ENCODE measurements around the gene UBE3C.
A peak's percentile ranks its signal among the peaks of the same experiment; 100 is the strongest.
"Not testable (repeated sequence)": the region's sequence is repeated elsewhere in the genome, so short reads cannot be mapped to it uniquely, and the experiment has no call there.

UBE3C gene

DNA sequence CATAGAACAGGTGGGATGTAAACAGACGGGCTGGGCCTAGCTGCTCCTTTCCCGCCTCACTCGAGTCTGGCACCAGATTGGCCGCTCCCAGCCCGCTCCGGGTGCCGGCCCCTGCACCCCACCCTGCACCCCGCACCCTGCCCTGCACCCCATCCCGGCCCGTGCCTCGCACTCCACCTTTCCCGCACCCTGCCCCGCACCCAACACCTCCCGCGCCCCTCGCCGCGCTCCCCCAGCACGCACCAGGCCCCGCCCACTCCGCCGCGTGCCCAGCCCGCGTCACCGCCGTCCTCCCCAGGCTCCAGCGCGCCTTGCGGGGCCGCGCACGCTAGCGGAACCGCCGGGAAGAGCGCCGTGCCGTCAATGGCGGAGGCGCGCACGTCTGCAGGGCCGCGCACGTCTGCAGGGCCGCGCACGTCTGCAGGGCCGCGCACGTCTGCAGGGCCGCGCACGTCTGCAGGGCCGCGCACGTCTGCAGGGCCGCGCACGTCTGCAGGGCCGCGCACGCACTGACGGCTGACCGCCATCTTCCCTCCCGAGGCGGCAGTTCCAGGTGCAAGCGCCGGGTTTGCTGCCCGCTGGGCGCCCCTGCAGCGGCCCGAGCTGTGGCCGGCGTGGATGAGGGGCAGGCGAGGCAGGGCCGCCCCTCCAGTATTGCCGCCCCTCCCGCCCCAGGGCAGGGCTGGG is at the start of gene UBE3C:
Gene UBE3C (plus strand): TSS at position 503 of the 687 bp plus-strand sequence. CDS start 347 bp downstream, outside the sequence.
- DNase-seq, result peak; percentile 85

DNA sequence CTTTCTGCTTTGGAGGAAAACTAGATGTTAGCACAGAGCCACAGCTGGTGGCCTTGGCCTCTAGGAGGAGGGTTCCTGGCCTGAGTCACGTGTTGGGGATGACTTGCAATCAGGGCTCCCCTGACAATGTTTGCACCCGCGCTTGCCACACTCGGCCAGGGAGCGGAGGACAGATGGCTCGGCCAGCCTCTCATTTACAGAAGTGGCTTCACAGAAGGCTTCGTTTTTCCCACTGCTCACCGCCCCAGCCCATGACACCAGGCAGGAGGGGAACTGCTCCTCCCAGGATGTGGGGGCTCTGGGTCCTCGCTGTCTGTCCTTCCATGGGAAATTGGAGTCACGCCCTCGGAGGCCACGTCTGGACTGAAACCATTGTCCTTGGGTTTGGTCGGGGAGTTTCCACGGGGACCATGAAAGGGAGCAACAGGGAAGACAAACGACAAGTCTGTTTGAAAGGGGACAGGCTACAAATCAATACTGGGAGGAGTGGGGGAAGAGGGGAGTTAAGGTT is 49.6 kb upstream of the UBE3C start:
- DNase-seq, result no peak

DNA sequence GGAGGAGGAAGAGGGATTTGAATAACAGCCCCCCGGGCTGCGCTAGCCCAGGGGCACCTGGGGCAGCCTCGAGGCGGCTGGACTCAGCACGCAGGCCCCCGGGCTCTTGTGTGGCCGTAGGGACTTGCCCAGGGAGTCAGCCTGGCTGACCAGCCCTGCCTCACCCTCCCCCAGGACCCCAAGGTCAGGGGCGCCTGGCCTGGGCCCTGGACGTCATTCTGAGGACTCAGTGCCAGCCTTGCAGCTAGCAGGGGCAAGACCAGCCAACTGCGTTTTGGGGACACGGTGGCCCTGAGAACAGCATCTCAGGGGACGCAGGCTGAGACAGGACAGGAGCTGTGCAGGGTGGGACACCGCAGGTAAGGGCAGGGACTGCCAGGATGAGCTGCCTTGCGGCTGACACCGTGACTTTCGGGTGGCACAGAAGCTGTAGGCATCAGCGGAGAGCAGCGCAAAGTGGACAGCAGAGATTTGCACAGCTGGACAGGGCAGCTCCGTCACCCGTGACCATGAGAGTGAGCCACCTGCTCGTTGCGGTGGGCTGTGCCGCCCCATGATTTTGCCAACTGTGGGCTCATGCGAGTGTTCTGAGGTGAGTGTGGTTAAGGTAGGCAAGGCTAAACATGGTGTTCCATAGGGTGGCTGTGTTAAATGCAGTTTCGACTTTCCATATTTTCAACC is 48.1 kb upstream of the UBE3C start:
- no peak for DNase-seq

DNA sequence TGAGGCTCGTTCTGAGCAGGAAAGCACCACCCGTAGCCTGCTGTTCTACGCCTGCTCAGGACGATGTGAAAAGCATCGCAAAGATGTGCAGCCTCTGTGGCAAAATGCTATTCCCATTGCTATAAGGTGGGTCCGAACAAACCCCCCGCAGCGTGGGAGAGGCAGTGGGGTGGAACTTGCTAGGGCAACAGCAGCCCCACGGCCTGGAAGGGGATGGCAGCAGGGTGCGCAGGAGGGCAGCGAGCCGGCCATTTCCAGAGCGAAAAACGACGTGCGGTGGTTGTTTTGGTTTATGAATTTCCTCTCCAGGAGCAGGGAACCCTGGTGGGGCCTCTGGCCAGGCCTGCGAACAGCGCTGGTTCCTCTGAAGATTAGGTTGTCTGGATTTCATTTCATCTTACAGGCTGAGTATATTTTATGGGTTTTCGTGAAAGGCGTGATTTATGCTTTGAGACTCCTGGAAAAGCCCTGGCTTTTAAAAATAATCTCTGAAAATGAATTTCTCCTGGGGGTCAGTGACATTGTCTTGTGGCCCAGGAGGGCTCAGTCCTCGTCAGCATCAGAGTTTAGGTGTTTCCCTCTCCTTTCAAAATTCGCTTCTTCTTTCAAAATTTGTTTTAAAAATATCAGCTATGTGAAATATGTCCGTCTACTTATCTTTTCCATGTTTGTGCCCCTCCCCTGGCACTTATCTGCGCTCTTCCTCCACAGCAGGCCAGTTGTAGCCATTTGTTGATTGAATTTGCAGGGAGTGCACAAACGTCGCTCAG is 42.3 kb upstream of the UBE3C start:
- DNase-seq, result no peak

DNA sequence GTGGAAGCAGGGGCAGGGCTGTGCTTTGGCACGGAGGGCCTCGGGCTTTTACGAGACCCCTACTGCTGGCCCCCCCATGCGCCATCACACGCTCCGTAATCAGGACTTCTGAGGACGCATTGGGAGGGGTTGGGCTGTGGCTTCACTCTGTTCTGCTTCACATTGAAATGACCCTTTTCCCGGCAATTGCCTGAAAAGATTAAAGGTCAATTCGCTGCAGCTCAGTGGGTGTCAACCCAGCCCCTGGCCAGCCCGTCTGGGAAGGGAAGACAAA is 41.7 kb upstream of the UBE3C start:
- no peak for DNase-seq

DNA sequence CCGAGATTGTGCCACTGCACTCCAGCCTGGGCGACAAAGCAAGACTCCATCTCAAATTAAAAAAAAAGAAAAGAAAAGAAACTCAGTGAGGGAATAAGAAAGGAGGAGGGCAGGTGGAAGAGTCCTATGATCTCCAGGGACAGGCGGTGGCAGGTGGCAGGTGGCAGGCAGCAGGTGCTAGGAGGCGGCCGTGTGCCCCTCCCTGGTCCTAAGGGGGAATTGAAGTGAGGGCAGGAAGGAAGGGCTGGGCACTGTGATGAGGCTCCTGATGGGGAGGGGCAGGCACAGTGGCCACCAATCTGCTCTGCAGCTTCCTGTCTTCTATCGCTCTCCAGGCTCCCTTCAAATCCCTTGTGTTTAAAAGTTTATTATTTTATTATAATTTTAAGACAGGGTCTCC is 41.2 kb upstream of the UBE3C start:
- DNase-seq, result no peak

DNA sequence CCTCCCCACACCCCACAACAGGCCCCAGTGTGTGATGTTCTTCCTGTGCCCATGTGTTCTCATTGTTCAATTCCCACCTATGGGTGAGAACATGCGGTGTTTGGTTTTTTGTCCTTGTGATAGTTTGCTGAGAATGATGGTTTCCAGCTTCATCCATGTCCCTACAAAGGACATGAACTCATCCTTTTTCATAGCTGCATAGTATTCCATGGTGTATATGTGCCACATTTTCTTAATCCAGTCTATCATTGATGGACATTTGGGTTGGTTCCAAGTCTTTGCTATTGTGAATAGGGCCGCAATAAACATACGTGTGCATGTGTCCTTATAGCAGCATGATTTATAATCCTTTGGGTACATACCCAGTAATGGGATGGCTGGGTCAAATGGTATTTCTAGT is 38.7 kb upstream of the UBE3C start:
- DNase-seq, result not testable (repeated sequence)

DNA sequence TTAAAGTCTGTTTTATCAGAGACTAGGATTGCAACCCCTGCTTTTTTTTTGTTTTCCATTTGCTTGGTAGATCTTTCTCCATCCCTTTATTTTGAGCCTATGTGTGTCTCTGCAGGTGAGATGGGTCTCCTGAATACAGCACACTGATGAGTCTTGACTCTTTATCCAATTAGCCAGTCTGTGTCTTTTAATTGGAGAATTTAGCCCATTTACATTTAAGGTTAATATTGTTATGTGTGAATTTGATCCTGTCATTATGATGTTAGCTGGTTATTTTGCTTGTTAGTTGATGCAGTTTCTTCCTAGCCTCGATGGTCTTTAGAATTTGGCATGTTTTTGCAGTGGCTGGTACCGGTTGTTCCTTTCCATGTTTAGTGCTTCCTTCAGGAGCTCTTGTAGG is 35.1 kb upstream of the UBE3C start:
- not testable (repeated sequence) for DNase-seq

DNA sequence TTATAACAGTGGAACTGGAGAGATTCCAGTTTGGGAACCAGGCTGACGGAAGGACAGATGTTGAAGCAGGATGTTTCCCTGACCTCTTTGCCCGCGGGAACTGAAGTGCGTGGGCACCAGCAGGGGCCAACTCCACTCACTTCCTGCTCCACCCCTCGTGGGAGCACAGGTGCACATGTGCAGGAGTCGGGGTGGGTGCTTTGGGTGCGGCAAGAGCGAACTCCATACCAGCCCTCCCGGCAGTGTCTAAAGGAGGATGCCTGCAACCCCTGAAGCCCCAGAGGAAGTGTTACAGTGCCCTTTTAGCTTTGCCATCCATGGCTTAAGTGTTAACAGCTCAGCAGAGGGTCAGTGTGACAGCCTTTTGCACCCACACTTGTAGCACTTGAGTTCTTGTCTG is 27.4 kb upstream of the UBE3C start:
- no peak for DNase-seq

DNA sequence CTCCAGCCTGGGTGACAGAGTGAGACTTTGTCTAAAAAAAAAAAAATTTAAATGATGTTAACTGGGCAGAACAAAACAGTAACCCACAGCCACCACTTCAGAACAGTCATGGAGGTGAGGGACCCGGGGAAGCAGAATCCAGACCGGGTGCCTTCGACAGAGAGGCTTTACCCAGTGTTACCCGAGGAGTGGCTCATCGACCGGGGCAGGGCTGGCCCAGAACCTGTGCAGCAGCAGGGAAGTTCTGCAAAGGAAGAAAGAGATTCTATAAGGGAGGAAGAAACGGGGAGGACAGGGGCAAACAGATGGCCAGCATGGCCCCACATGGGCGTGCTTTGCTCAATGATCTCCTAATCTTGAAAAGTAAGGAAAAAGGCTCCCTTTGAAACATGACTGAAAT is 26.0 kb upstream of the UBE3C start:
- DNase-seq, result no peak

DNA sequence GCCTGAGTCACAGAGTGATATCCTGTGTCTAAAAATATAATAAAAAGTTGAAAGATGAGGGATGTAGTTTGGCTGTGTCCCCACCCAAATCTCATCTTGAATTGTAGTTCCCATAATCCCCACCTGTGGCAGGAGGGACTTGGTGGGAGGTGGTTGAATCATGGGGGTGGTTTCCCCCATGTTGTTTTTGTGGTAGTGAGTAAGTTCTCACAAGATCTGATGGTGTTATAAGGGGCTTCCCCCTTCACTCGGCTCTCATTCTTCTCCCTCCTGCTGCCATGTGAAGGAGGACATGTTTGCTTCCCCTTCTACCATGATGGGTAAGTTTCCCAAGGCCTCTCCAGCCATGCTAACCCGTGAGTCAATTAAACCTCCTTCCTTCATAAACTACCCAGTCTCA is 25.1 kb upstream of the UBE3C start:
- DNase-seq, result no peak

DNA sequence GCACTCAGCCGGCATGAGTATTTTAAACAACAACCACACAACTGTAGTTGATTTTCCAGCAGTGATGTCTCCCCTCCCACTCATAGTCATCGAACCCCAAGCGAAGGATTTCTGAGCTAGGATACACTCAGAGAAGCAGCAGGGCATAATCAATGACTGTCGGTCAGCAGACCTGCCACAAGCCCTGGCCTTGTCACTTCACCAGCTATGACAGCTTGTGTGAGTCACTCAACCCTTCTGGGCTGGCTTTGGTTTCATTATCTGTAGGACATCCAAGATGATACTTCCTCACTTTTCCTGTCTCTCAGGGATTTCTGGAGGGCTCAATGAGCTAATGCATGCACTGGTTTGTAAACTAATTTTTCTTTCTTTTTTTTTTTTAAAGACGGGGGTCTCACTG is 22.0 kb upstream of the UBE3C start:
- no peak for DNase-seq

DNA sequence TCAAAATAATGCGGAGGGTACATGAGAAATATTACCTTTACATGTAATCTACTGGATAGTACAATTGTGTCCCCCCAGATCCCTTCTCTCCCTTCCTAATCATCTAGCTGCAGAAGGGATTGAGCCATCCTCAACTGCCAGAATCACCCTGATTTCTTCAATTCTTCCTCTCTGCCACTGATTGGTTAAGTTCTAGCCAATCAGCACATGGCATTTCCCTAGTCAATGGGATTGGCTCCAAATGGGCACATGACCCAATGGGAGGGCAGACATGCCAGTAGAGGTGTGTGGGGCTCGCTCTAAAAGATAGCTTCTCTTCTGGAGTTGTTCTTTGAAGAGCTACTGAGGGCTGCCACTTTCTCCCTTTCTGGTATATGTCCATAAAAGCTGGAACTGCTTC is 20.9 kb upstream of the UBE3C start:
- no peak for DNase-seq

DNA sequence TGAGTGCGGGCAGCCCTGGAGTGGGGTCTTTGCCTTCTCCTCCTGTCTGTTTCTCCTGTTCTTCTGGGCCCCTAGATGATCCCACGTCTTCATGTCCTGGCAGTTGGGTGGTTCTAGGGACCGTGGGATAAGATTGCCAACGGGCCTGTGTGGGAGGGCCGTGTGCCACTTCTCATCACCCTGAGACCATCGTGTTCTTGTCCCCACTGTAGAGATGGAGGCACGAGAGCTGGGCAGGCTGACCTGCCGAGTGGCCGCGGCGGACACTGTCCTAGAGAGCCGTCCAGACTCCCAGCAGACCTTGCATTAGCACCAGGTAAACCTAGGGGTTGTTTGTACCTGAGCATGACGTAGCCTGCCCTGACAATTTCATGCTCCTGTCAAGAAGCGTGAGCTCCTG is 18.5 kb upstream of the UBE3C start:
- DNase-seq, result no peak

DNA sequence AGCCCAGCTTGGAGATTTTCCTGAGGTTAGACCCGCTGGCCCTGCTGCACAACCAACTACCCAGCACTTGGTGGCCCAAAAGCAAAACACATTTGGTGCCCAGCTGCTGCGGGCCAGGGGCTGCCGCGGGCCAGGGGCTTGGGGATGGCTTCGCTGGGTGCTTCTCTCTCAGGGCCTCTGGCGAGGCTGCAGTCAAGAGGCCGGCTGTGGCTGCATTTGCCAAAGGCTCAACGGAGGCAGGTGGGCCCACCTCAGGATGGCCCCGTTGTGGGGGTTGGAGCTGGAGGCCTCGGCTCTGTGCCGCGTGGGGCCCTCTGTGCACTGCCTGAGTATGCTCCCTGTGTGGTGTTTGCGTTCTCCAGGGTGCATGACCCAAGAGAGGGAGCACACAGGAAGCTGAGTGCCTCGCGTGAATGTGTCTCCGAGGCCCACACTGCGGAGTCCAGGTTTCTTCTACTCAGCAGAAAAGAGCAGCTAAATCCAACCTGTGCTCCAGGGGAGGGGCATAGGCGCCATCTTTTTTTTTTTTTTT is 17.5 kb upstream of the UBE3C start:
- no peak for DNase-seq

DNA sequence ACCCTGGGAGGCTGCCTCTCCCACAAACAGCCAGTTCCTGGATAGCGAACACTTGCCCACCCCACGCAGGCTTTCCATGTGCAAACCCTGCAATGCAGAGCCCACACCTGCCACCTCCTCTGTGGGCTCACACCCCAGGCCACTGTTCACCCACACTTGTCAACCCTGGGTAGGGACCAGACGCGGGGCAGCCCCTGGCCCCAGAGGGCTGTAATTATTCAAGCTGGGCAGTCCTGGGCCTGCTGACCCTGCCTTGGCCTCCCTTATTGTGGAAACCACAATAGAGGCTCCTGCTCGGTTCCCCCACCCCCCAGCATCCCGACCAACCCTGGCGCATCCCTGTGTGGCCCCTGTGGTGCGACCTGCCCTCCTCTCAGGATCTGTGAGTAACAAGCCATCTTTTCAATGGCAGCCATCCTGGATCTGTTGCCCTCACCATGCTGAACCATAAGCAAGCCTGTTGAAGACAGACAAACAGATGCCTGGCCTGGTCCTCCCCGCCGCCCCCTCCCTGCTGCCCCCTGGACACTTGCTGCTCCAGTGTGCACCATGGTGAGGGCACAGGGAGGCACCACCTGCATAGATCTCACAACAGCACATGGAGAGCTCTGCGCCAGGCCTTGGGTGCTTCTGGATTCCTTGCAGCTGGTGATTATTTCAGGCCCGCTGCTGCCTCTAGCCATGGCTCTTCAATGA is 15.8 kb upstream of the UBE3C start:
- no peak for DNase-seq

DNA sequence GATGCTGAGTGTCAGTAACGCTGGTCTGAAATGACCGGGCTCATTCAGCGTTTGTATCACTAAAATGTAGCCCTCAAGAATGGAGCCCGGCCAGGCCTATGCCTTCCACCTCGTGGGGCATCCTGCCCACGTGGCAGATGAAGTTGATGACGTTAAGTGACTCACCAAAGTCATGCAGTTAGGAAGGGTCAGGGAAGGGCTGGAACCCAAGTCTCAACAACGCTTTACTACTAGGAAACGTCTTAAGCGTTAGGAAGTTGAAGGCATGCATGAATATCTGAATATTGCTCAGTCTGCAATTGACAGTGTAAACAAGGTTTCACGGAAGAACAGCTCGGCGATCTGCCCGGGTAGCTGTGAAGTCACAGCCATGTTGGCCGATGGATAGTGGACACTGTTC is 14.0 kb upstream of the UBE3C start:
- no peak for DNase-seq

DNA sequence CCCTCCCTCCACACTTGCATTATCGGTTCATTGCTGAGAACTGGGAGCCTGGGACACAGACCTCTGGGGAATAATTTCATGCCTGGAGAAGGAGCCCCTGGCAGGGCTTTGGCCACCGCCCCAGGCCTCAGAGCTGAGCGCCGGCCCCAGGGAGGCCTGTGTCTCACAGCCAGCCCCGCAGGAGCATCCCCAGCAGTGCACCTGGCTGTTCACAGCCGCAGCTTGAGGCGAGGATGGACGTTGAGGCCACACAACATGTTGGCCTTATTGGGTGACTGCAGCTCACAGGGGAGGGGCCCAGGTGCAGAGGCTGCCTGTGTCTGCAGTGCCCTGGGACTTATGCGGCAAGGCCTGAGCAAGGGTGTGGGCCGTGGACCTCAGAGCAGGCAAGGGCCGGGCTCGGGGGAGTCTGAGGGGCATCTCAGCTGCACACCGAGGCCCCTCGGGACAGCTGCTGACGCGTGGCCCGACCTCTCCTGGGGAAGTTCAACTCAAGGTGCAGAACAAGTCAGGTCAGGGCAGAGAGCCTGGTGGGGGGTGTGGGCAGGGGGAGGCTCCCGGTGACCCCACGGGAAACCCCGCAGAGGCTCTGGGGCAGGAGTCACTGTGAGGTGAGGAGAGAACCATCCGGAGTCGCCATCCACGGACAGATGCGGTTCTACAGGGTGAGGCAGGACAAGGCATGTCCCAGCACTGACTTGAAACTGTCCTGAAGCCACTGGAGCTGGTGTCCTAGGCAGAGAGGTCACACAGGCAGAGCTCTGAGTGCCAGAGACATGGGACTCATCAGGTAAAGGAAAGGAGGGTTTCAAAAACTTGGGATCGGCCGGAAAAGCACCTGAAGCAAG is 13.1 kb upstream of the UBE3C start:
- no peak for DNase-seq

DNA sequence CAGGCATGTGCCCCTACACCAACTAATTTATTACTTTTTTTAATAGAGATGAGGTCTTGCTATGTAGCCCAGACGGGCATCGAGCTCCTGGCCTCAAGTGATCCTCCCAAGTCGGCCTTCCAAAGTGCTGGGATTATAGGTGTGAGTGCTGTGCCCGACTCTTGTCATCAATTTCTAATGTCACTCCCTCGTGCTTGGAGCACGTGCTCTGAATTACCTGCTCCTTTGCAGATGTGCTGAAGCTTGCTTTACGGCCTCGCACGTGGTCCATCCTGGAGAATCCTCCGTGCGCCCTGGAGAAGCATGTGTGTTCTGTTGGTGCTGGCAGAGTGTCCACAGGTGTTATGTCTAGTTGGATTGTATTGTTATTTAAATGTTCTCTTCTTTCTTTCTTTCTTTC is 11.8 kb upstream of the UBE3C start:
- no peak for DNase-seq

DNA sequence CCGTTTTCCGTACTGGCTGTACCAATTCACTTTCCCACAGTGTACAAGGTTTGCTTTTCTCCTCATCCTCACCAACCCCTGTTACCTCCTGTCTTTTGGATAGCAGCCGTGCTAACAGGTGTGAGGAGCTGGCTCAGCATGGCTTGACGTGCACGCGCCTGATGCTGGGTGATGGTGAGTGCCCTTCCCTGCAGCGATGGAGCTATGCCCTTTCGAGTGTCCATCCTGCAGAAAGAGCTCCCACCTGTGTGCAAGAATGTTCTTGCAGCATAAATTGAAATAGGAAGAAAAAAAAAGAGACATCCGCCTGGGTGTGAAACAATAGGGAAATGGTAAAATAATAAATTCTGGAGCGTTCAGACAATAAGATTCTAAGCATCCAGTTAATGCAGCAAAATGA is 9.5 kb upstream of the UBE3C start:
- no peak for DNase-seq

DNA sequence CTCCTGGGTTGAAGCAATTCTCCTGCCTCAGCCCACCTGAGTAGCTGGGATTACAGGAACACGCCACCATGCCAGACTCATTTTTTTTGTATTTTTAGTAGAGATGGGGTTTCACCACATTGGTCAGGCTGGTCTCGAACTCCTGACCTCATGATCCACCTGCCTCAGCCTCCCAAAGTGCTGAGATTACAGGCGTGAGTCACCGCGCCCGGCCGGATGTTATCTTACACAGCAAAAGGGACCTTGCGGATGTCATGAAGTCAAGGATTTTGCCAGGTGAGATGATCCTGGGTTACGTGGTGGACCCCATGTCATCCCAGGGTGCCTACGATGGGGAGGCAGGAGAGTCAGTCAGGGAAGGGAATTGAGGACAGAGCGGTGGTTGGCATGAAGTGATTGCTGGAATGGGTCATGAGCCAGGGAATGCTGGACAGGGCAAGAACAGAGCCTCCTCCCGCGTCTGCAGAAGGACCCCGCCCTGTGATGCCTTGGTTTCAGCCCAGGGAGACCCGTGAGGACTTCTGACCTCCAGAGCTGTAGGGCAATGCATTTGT is 8.7 kb upstream of the UBE3C start:
- no peak for DNase-seq

DNA sequence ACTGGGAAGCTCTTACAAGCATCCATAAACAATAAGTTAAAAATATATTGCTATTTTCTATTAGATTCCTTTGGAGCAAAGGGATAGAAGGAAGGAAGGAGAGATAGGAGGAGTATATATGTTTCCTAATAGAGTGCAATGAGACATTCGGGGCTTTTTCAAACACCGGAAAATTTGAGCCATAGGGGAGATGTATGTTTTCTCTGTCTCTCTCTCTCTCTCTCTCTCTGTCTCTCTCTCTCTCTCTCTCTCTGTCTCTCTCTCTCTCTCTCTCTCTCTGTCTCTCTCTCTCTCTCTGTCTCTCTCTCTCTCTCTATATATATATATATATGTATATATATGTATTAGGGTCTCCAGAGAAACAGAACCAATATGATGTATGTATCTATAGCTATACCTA is 7.9 kb upstream of the UBE3C start:
- not testable (repeated sequence) for DNase-seq

Data from NCI-H226 (cell line).